ENCODE data around the gene TBL1XR1.

Gene TBL1XR1

GRCh38 chr3:176971613-176972174, 225.6 kb downstream of the TBL1XR1 start:
- in situ Hi-C loops (cut with MboI; ENCODE audit: low sequenced_read_pairs) = no loop called here

DNA sequence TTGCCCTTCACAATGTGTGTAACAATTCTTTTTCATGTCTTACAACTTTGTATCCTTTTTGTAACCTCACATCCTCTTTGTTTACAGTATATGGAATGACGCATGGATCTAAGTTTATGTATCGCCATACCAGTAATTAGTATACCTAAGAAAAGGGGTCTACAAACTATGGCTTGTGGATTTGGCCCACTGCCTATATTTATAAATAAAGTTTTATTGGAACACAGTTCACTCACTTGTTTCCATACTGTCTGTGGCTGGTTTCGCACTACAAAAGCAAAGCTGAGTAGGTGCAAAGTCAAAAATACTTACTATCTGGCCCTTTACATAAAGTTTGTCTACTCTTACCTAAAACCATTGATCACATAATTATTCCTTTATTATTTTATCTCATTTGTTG, 226.5 kb downstream of the TBL1XR1 start:
- in situ Hi-C loops (cut with MboI; ENCODE audit: low sequenced_read_pairs) = no loop called here

DNA sequence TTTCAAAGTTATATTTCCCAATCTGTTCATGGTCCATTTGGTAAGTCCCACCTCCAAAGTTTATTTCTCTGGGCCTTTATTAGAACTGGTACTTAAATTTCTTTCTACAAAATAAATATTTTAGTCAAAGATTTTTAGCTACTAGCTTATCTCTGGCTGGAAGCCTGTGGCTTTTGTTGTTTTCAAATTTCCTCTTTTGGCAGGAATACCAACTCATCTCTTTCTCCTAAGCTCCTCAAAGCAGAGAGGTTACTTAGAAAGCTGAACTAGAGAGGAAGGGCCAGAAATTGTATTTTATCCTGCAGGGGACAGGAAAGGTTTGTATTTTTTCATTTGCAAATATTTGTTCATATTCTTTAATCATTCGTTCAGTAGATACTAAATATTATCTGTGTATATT, 227.8 kb downstream of the TBL1XR1 start:
- in situ Hi-C loops (cut with MboI; ENCODE audit: low sequenced_read_pairs) = no loop called here
